SIG-M5 treated with dmso at 0.1 percent for 504 hours (cell line): ENCODE results near the gene AFMID.

ENCODE experiments used
- DNase-seq: peaks from one replicate; lab custom pipeline; 2025; ENCODE audit not compliant: unreplicated experiment; lab: John Stamatoyannopoulos, UW

The AFMID gene

GRCh38 chr17:78236362-78237127 is 49.4 kb downstream of the AFMID start:
- no peak for DNase-seq

- DNase-seq, result no peak
These were observed 50.3 kb downstream of the AFMID start for GRCh38 chr17:78237401-78238012.

- no peak for DNase-seq
These were observed 51.8 kb downstream of the AFMID start for GRCh38 chr17:78238823-78239488.

GRCh38 chr17:78239489-78239931 is 52.3 kb downstream of the AFMID start:
- peak; percentile 17 for DNase-seq

- no peak for DNase-seq
These were observed 53.0 kb downstream of the AFMID start for GRCh38 chr17:78240012-78240655.

- DNase-seq, result no peak
These were observed 53.7 kb downstream of the AFMID start for GRCh38 chr17:78240839-78241238.

- no peak for DNase-seq
These were observed 54.3 kb downstream of the AFMID start for GRCh38 chr17:78241277-78242023.

- peak; percentile 94 for DNase-seq
These were observed 55.0 kb downstream of the AFMID start for GRCh38 chr17:78242024-78242742.

GRCh38 chr17:78247304-78247703 is 60.1 kb downstream of the AFMID start:
- DNase-seq, result no peak

- no peak for DNase-seq
These were observed 61.1 kb downstream of the AFMID start for GRCh38 chr17:78248051-78248914.

GRCh38 chr17:78249074-78249817 is 62.1 kb downstream of the AFMID start:
- DNase-seq, result no peak

GRCh38 chr17:78249818-78250806 is 63.0 kb downstream of the AFMID start:
- DNase-seq, result no peak

GRCh38 chr17:78250891-78251772 is 64.0 kb downstream of the AFMID start:
- DNase-seq, result peak; percentile 86

GRCh38 chr17:78251773-78252103 is 64.6 kb downstream of the AFMID start:
- DNase-seq, result no peak

- DNase-seq, result no peak
These were observed 65.0 kb downstream of the AFMID start for GRCh38 chr17:78252111-78252634.
